Muscle of back (tissue), 11 donors: ENCODE measurements around the gene NEK10. TPM values are rescaled to one million over a fixed set of nuclear protein-coding genes. Genes with fewer than 3 reads are reported as not detected.

Experiments used
- DNase-seq, 3 donors: peaks; one replicate each; pipeline versions ENCODE4 v3.0.0 to v3.0.0-alpha.2; 2013
- polyA plus RNA-seq, 10 donors: library from polyadenylated mRNA; unstranded; fragments of 120-200 nt; gene quantifications; one replicate each; pipeline ENCODE4 v1.2.1, GENCODE V29; 2013; ENCODE audit not compliant: insufficient read length in 10 of 10

NEK10 gene
- polyA plus RNA-seq, 10 donors: 1.7 to 7.6 (median 3.5) TPM

- DNase-seq: no peak
Measured at GRCh38 chr3:27185231-27185989, 183.8 kb downstream of the NEK10 start.

DNA sequence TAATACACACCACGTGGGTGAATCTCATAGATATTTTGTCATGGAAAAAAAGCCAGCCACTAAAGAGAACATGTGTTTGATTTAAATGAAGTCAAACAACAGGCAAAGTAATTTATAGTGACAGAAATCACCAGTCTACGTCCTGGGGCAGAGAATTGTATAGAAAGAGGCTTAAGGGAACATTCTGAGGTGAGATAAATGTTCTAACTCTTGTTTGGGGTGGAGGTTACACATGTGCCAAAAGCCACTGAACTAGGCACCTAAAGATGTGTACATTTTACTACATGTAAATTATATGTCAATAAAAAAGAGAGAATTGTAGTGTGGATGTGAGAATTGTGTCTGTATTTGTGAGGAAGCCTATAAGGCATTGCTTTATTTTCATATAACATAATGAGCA, 184.9 kb downstream of the NEK10 start:
- no peak for DNase-seq

GRCh38 chr3:27176256-27176655, 192.9 kb downstream of the NEK10 start:
- DNase-seq: no peak

GRCh38 chr3:27174530-27174929, 194.7 kb downstream of the NEK10 start:
- DNase-seq: no peak

- DNase-seq: no peak
Measured at GRCh38 chr3:27171113-27171512, 198.1 kb downstream of the NEK10 start.

GRCh38 chr3:27166888-27167287, 202.3 kb downstream of the NEK10 start:
- peak in 1 of 3 donors; percentile 88 for DNase-seq

GRCh38 chr3:27165321-27165721, 203.9 kb downstream of the NEK10 start:
- peak; percentile 10 to 63 (median 31) for DNase-seq

DNA sequence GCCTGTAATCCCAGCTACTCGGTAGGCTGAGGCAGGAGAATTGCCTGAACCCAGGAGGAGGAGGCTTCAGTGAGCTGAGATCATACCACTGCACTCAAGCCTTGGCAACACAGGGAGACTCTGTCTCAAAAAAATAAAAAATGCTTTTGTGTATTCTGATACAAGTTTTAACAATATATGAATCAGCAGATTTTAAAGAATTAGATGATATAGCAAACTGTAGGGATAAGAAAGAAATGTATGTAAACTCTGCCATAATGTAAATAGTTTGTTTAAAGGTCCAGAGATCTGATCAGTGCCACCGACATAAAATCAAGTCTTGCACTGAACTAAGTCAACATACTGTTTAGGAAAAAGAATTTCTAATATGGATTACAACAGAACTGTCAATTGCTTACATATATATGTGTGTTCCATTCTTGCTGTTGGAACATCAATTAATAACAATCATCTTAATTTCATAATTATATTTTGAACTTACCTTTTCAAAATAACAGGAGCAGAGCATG, 208.3 kb downstream of the NEK10 start:
- DNase-seq: no peak

GRCh38 chr3:27160146-27160545, 209.0 kb downstream of the NEK10 start:
- DNase-seq: no peak

DNA sequence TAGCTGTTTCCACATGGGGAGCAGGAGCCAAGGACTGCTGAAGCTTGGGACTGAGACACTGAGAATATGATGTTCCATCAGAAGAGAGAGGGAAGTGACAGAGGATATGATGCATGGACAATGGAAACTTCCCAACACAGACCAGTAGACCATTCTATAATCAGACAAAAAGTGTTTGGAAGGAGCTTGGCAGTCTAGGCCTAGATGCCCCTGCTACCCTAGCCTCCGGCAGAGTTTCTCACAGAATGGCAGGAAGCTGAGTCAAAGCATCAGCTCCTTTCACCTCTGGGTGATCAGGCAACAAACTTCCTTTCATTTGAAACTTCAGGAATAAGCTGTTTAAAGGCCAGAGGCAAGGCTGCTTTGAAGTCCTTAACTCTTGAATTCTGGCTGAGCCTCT, 222.0 kb downstream of the NEK10 start:
- DNase-seq: no peak

GRCh38 chr3:27146786-27147185, 222.4 kb downstream of the NEK10 start:
- no peak for DNase-seq

DNA sequence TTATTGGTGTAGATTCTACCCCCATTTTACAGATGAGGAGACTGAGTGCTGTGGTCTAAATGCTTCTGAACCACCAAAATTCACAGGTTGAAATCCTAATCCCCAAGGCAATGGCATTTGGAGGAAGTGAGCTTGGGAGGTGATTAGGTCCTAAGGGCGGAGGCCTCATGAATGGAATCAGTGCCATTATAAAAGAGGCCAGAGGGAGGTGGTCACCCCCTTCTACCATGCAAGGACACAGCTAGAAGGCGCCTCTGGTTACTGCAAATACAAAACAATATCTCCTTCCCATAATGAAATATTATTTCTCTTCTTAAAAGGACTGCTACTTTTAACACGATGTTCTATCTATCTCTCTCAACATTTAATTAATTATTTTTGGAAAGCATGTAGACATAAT, 223.5 kb downstream of the NEK10 start:
- DNase-seq: no peak

DNA sequence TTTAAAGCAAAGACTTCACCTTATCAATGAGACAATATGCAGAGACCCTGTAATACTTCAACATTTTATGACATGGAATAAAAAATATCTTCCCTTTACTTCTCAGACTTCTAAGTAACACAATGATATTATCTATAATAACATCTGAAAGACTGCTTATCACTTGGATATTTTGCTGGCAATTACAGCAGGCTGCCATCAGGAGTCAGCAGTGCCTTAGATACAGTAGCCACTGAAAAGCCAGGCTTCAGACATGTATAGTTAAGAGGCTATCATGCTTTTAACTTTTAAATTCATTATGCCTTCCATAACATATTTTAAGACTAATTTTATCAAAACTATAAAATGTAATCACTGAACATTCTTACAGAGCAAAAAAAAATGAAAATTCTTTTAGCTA, 227.5 kb downstream of the NEK10 start:
- DNase-seq: no peak

- DNase-seq: no peak
Measured at GRCh38 chr3:27138562-27138961, 230.6 kb downstream of the NEK10 start.

GRCh38 chr3:27138005-27138404, 231.2 kb downstream of the NEK10 start:
- no peak for DNase-seq

DNA sequence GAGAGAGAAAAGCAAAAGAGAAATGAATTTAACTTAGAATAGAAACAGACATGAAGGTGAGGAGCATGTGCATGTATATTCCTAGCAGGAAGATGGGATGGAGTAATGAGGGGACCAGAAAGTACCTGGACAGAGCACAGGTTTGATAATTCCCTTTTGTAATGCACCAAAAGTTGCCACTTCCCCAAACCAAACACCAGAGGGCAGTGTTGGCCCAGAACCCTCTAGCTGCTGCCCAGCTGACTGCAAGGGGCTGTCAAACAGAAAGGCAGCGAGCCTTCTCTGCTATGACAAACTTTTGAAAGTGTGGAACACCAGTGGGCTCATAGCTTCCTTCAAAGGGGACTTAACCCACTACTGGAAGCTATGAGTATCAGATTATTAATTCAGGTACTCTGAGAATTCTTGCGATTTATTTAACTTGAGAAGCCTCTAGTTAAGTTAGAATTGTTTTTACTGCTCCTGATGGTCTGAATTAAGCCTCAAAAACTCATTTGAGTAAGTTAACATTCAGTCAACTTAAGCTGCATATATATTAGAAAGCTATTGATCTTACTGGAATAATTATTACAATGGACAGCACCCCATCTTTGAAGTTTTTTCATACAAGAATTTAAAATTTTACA, 234.9 kb downstream of the NEK10 start:
- DNase-seq: peak; percentile 52 to 75 (median 67)

GRCh38 chr3:27133060-27133459, 236.1 kb downstream of the NEK10 start:
- no peak for DNase-seq

DNA sequence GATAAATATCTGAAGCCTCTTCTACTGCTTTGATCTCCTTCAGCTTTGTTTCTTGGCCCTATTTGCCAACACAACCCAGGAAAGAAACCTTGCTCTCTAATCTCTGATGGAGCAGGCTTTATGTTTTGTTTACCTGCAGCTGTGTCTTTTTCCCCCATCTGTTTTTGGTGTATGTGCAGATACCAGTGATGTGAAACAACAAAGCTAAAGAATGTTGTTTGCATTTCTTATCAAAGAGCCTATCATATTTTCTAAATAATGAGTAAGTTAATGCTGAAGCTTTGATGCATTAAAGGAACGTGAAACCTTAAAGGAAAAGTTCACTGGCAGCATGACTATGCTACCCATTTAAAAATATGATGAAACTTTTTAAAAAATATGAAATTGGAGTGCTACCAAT, 238.4 kb downstream of the NEK10 start:
- DNase-seq: no peak

DNA sequence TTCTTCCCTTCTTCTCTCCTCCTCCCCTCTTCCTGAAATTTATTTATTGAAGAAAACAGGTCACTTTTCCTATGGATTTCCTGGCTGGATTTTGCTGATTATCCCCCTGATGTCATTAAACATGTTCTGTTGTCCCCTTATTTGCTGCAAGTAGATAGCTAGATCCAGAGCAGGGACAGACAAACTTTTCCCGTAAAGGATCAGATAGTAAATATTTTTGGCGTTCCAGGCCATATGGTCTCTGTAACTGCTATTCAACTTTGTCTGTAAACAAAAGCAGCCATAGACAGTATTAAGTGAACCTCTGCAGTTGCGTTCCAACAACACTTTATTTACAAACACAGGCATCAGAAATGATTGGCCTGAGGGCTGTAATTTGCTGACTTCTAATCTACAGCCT, 241.3 kb downstream of the NEK10 start:
- no peak for DNase-seq

- no peak for DNase-seq
Measured at GRCh38 chr3:27127195-27127594, 242.0 kb downstream of the NEK10 start.

GRCh38 chr3:27125821-27126501, 243.2 kb downstream of the NEK10 start:
- no peak for DNase-seq

- DNase-seq: no peak
Measured at GRCh38 chr3:27119639-27120038, 249.5 kb downstream of the NEK10 start.

GRCh38 chr3:27115352-27115751, 253.8 kb downstream of the NEK10 start:
- DNase-seq: no peak
